HG03432 (cell line): ENCODE results near the gene APH1A.
A peak's percentile ranks its signal among the peaks of the same experiment; 100 is the strongest.
"Not testable (repeated sequence)": the region's sequence is repeated elsewhere in the genome, so short reads cannot be mapped to it uniquely, and the experiment has no call there.

ENCODE experiments used
- ATAC-seq: cut with Tn5 transposase; IDR thresholded peaks from one replicate; pipeline ENCODE4 v1.9.1; 2021; ENCODE audit warnings: mild to moderate bottlenecking, moderate library complexity; ENCODE audit not compliant: unreplicated experiment

Gene APH1A

DNA sequence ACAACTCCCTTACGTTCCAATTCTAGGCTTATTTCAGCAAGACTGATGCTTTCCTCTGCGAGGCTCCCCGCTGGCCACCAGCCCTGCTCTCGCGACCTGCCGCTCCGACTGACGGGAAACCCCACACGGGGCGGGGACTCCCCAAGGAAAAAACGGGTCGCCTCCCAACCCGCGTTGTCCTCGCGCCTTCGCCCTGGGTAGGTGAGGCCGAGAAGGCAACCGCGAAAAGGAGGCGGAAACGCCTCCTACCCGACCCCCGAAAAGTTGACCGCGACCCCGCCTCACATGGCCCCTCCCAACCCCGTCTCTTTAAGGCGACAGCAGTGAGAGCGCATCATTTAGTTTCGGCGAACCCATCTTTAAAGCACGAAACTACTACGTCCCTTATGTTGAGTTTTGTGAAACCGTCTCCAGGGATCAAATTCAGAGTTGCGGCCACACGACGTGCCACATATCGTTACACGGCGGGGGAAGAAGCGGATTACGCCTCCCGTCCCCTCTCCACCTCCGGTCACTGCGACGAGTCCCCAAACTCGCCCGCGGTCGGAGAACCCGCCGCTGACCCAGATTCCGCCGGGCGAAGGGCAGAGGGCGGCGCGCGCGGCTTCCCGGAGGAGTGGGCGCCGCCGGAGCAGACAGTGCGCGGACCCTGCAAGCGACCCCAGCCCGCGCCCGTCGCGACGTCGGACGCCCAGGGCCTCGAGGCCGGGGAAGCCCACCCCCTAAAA is 34.1 kb downstream of the APH1A start:
- ATAC-seq = peak; percentile 61

DNA sequence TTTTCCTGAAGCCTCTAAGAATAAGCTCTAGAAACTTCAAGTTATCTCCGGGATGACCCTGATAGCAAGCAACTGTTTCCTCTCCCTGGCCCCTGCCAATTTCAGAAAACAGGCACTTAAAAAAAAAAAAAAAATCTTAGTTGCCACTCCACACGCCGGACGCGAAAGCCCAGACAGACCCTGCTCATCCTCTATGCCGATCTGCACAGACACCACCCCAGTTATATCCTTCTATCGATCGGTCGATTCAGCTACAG is 34.6 kb downstream of the APH1A start:
- no peak for ATAC-seq

DNA sequence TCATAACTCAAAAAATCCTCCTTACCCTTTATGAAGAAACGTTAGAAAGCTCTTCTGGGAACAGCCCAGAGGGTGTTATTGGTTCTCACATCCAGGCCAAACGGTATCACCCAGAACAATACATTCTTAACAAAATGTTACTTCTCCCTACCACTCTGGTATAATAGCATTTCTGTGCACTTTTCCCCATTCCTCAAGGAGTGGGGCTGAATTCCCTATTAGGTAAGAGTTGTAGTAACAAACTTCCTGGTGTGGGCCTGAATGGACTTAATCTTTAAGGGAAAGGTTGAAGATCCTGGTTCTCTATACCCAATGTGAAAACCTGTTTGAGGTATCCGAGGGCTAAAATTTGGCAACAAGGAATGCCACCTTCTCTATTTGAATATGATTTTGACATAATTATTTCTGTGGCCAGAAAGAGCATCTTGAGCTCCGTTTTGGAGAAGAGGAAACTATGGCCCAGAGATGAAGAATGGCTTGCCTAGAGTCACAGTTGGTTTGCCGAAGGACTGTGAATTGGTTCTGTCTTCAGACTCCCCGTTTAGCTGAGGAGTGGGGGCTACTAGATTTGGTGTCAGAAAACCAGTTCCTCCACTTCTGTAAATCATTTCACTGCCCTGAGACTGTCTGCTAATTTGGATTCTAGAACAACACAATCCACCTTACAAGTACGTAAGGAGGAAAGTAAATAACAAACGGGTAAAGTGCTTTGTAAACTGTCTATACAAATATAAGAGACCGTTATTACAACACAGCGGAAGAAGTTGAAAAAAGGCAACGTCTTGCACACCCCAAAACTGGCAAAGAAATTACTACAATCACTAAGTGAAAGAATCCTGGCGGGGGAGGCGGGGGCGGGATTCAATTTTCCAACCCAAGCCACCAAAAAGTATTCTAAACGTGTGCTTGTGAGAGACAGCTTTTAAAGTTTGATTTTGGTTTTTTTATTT is 35.2 kb downstream of the APH1A start:
- no peak for ATAC-seq

DNA sequence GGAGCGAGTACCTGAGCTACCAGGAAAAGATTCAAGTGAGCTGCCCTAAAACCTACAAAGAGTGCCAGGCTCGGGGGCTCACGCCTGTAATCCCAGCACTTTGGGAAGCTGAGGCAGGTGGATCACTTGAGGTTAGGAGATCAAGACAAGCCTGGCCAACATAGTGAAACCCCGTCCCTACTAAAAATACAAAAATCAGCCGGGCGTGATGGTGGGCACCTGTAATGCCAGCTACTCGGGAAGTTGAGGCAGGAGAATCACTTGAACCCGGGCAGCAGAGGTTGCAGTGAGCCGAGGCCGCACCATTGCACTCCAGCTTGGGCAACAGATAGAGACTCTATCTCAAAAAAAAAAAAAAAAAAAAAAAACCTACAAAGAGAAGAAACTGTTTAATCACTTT is 35.9 kb downstream of the APH1A start:
- not testable (repeated sequence) for ATAC-seq

DNA sequence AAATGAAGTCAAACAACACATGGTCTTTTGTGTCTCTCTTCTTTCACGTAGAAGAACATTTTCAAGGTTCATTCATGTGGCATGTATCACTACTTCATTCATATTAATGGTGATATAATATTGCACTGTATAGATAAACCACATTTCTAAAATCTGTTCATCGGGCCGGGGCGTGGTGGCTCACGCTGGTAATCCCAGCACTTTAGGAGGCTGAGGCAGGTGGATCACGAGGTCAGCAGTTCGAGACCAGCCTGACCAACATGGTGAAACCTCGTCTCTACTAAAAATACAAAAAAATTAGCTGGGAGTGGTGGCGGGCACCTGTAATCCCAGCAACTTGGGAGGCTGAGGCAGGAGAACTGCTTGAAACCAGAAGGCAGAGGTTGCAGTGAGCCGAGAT is 40.6 kb downstream of the APH1A start:
- ATAC-seq = not testable (repeated sequence)

DNA sequence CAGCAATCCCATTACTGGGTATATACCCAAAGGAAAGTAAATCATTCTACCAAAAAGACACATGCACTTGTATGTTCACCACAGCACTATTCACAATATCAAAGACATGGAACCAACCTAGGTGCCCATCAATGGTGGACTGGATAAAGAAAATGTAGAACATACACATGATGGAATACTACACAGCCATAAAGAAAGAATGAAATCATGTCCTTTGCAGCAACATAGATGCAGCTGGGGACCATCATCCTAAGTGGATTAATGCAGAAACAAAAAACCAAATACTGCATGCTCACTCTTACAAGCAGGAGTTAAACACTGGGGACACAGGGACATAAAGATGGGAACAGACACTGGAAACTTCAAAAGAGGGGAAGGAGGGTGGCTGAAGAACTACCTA is 41.6 kb downstream of the APH1A start:
- ATAC-seq = no peak

DNA sequence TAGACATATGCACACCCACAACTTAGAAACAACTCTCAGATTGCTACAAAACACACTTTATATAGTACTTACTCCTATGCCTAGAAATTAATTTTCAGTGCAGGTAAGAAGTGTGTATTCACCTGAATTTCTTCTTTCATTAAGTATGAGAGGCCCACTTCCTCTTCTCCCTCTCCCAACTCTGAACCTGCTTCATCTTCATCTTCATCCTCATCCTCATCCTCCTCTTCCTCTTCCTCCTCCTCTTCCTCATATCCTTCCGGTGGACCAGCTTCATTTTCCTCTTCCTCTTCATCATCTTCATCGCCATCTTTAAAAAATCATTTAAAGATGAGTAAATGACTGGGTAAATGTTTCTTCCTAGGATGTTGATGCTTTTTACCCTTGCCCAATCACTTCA is 42.3 kb downstream of the APH1A start:
- no peak for ATAC-seq

DNA sequence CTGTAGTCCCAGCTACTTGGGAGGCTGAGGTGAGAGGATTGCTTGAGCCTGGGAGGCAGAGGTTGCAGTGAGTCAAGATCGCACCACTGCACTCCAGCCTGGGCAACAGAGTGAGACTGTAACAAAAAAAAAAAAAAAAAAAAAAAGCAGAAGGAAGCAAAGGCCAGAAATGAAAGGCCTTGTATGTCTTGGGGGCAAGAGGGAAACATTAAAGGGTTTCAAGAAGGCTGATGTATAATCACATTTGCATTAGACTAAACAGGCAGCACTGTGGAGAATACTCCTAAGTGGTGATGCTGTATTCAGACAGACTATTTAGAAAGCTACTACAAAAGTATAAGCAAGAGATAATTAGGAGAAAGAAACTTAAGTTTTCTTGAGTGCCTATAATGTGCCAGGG is 43.3 kb downstream of the APH1A start:
- no peak for ATAC-seq

DNA sequence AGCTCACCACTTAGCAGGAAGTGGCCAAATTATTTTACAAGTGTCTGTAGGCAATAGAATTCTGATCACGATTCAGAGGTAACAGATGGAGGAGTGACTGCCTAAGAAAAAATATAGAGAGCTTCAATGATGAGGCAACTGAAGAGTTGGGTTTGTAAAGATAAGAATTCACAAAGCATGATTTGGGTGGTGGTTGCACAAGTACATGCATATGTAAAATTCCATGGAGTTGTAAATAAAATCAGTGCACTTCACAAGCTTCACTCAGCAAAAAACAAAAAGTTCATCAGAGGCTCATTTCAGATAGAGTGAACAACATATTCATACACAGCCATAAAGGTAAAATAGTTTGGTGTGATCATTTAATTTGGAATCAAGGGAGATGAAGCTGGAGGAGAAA is 43.8 kb downstream of the APH1A start:
- ATAC-seq = no peak

DNA sequence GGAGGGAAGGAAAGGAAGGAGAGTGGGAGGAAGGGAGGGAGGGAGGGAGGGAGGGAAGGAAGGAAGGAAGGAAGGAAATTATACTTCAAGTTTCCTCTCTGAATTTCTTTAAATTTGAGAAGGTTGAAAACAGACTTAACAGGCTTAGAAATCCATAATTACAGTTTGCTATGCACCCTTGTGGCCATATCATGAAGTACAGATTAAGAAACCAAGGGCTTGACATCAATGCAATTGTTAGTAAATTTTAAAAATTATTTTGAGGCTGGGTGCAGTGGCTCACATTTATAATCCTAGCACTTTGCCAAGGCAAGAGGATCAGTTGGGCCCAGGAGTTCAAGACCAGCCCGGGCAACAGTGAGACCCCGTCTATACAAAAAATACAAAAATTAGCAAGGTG is 47.3 kb downstream of the APH1A start:
- ATAC-seq = no peak

DNA sequence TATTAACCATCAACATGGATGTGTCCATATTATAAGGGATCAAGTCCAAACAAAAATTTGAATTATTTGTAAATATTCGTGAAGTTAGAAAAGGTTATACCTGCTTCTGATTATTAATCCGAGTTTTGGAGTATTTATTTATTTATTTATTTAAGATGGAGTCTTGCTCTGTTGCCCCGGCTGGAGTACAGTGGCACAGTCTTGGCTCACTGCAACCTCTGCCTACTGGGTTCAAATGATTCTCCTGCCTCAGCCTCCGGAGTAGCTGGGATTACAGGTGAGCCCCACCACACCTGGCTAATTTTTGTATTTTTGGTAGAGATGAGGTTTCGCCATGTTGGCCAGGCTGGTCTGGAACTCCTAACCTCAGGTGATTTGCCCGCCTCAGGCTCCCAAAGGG is 53.0 kb downstream of the APH1A start:
- ATAC-seq = not testable (repeated sequence)
